GM23248 (cell line): ENCODE results near the gene TPT1. TPM values are rescaled to one million over a fixed set of nuclear protein-coding genes. Genes with fewer than 3 reads are reported as not detected.
A peak's percentile ranks its signal among the peaks of the same experiment; 100 is the strongest.

Source experiments
- DNase-seq: peaks from one replicate; pipeline ENCODE4 v3.0.0-alpha.2; 2015
- H2AFZ ChIP-seq: fragments of 200-600 bp; sonication (generic); 2 replicates; pipeline ENCODE4 v1.6.1; 2016; ENCODE audit warnings: antibody characterized with exemption
- H3F3A ChIP-seq: fragments of 200-600 bp; sonication (generic); 2 replicates; pipeline ENCODE4 v1.6.1; 2016; ENCODE audit warnings: mild to moderate bottlenecking, antibody characterized with exemption, mixed run types; ENCODE audit not compliant: insufficient read depth
- H3K27ac ChIP-seq: fragments of 200-600 bp; sonication (generic); 2 replicates; pipeline ENCODE4 v1.5.1; 2016; ENCODE audit warnings: mild to moderate bottlenecking
- H3K27me3 ChIP-seq: fragments of 200-600 bp; sonication (generic); replicated peaks from 2 replicates; pipeline ENCODE4 v1.6.1; 2016; ENCODE audit warnings: mild to moderate bottlenecking; ENCODE audit not compliant: insufficient read depth
- H3K36me3 ChIP-seq: fragments of 200-600 bp; sonication (generic); 2 replicates; pipeline ENCODE4 v1.6.1; 2016; ENCODE audit warnings: low read depth, mild to moderate bottlenecking
- H3K4me1 ChIP-seq: fragments of 200-600 bp; sonication (generic); 2 replicates; pipeline ENCODE4 v1.6.1; 2016; ENCODE audit warnings: mild to moderate bottlenecking; ENCODE audit not compliant: insufficient read depth
- H3K4me2 ChIP-seq: fragments of 200-600 bp; sonication (generic); one replicate; pipeline ENCODE4 v1.6.1; 2016; ENCODE audit warnings: mild to moderate bottlenecking; ENCODE audit not compliant: unreplicated experiment
- H3K4me3 ChIP-seq: fragments of 200-600 bp; sonication (generic); 2 replicates; pipeline ENCODE4 v1.5.1; 2016; ENCODE audit warnings: mild to moderate bottlenecking
- H3K79me2 ChIP-seq: fragments of 200-600 bp; sonication (generic); 2 replicates; pipeline ENCODE4 v1.6.1; 2016; ENCODE audit warnings: mild to moderate bottlenecking; ENCODE audit not compliant: insufficient read depth
- H3K9ac ChIP-seq: fragments of 200-600 bp; sonication (generic); 2 replicates; pipeline ENCODE4 v1.6.1; 2016; ENCODE audit warnings: mild to moderate bottlenecking
- H3K9me2 ChIP-seq: fragments of 200-600 bp; sonication (generic); 2 replicates; pipeline ENCODE4 v1.6.1; 2016; ENCODE audit warnings: mixed run types, mild to moderate bottlenecking, moderate library complexity; ENCODE audit not compliant: insufficient read depth
- H3K9me3 ChIP-seq: fragments of 200-600 bp; sonication (generic); one replicate; pipeline ENCODE4 v1.6.1; 2017; ENCODE audit warnings: low read depth
- H4K20me1 ChIP-seq: fragments of 200-600 bp; sonication (generic); 2 replicates; pipeline ENCODE4 v1.6.0; 2016; ENCODE audit not compliant: insufficient read depth
- EZH2 ChIP-seq: fragments of 200-600 bp; sonication (generic); IDR thresholded peaks from 2 replicates; pipeline ENCODE4 v1.6.1; 2018; ENCODE audit warnings: antibody characterized with exemption, mild to moderate bottlenecking; ENCODE audit not compliant: insufficient read depth, poor library complexity, severe bottlenecking
- EZH2phosphoT487 ChIP-seq: fragments of 200-600 bp; sonication (generic); IDR thresholded peaks from 2 replicates; pipeline ENCODE4 v1.6.1; 2018; ENCODE audit warnings: antibody characterized with exemption, moderate library complexity, mild to moderate bottlenecking, low read depth; ENCODE audit not compliant: insufficient read depth
- WGBS, 2 experiments: methylation state at CpG; one replicate each; pipeline ENCODE4 v1.1.6; 2015 to 2017; ENCODE audit warnings: low lambda C conversion rate in 2 of 2, low coverage in 1 of 2; ENCODE audit errors: missing lambda C conversion rate in 2 of 2; 5-methylcytosine and 5-hydroxymethylcytosine counted together
- in situ Hi-C: fragments of 300-500 bp; cut with MboI; formaldehyde crosslinking; loops from 2 replicates; pipeline ENCODE4 v1.15.0; 2020
- polyA plus RNA-seq: library from polyadenylated mRNA; unstranded; fragments of >200 nt; fragmentation: Nextera tagmentation; extraction: Ambion mirVana; gene quantifications from 2 replicates; pipeline ENCODE4 v1.2.1, GENCODE V29; 2016
- total RNA-seq: library from RNA; depleted of rRNA; stranded (reverse); fragments of >200 nt; shearing (Covaris generic); gene quantifications from 2 replicates; pipeline ENCODE4 v1.2.3, GENCODE V29; 2014

TPT1 gene
- total and polyA plus RNA-seq, 2 experiments from 2014 or later, result 1,151 to 2,021 TPM

DNA sequence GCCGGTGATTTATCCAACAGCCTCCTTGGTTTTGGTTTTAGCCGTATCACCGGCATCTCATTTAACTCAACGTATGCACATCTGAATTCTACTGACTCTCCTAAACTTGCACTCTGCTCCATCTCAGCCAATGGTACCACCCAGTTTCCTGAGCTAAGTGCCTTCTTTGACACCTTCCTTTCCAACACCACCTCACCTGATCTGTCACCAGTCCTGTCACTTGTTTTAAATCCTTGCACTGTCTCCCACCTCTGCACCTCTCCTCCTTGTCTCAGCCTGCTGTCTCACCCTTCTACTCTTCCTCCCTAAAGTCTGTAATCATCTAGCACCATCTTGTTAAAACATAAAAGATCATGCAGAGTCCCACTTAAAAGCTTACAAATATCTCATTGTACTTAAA is 28.1 kb upstream of the TPT1 start:
- no peaks in the 10 kb centered on the region for H3K9me3 ChIP-seq
- no peaks in the 10 kb centered on the region for H4K20me1 ChIP-seq
- H3K9me2 ChIP-seq, result no peaks in the 10 kb centered on the region
- no peaks in the 10 kb centered on the region for H3K36me3 ChIP-seq
- no peaks in the 10 kb centered on the region for H3K79me2 ChIP-seq
- DNase-seq, result no peak
- TF ChIP-seq EZH2, result no peak
- no peak for TF ChIP-seq EZH2phosphoT487
- H3K27me3 ChIP-seq, result no peaks in the 10 kb centered on the region
- H3K27ac ChIP-seq, result no peak overlapping the region
- 0 out of 2 replicates have a peak, but pooled peaks cover 8% of the 10 kb centered on the region for H3K4me1 ChIP-seq
- WGBS, 2 experiments, result 93 to 100% methylated on average over 4 of the region's 4 CpGs
- H3K9ac ChIP-seq, result no peak overlapping the region
- no peak overlapping the region for H3K4me3 ChIP-seq
- H3F3A ChIP-seq, result peaks cover 3% of the 10 kb centered on the region; the same call in 1 of the 2 replicates
- no peak overlapping the region for H3K4me2 ChIP-seq
- H2AFZ ChIP-seq, result no peak overlapping the region
- in situ Hi-C loops, result no loop called here

DNA sequence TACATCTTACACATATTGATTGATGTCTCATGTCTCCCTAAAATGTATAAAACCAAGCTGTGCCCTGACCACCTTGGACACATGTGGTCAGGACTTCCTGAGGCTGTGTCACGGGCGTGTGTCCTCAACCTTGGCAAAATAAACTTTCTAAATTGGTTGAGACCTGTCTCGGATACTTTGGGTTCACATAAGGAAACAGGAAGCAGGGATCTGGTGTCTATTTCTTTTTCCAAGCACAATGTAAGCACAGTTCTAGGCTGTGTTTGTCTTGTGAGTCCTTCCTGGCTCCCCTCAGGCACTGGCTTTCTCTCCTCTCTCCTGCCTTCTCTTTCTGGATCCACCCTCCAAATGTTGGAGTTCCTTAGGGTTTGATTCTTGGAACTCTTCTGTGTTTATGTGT is 27.6 kb upstream of the TPT1 start:
- no peaks in the 10 kb centered on the region for H3K9me2 ChIP-seq
- H3K9ac ChIP-seq, result no peak overlapping the region
- no peak overlapping the region for H3K4me3 ChIP-seq
- H3K27ac ChIP-seq, result no peak overlapping the region
- no peak for DNase-seq
- WGBS, 2 experiments, result 63 to 68% methylated on average over 3 of the region's 3 CpGs
- H3K9me3 ChIP-seq, result no peaks in the 10 kb centered on the region
- no peaks in the 10 kb centered on the region for H3K79me2 ChIP-seq
- H3K36me3 ChIP-seq, result no peaks in the 10 kb centered on the region
- H3K27me3 ChIP-seq, result no peaks in the 10 kb centered on the region
- H3K4me2 ChIP-seq, result no peak overlapping the region
- 0 out of 2 replicates have a peak, but pooled peaks cover 8% of the 10 kb centered on the region for H3K4me1 ChIP-seq
- in situ Hi-C loops, result no loop called here
- TF ChIP-seq EZH2 (no peak), EZH2phosphoT487 (no peak)
- H3F3A ChIP-seq, result peaks cover 3% of the 10 kb centered on the region; the same call in 1 of the 2 replicates
- no peaks in the 10 kb centered on the region for H4K20me1 ChIP-seq
- H2AFZ ChIP-seq, result no peak overlapping the region

DNA sequence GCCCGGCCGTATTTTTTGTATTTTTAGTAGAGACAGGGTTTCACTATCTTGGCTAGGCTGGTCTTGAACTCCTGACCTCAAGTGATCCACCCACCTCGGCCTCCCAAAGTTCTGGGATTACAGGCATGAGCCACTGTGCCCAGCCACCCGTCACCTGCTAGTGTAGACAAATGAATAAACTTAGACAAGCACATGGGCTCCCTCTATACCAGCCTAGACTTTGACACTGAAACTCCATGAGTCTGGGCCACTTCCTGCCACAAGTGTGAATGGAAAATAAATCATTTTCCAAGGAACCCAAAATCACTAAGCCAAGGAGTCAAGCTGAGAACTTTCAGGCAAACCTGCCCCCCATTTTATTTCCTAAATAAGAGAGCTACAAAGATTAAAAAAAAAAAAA is 27.0 kb upstream of the TPT1 start:
- TF ChIP-seq EZH2phosphoT487 (no peak), EZH2 (no peak)
- Histone ChIP-seq H3K27me3 (no peaks in the 10 kb centered on the region), H3K9ac (no peak overlapping the region), H3K36me3 (no peaks in the 10 kb centered on the region), H3K27ac (peak overlapping the region; percentile 47; the same call in 1 of the 2 replicates), H3K4me2 (no peak overlapping the region), H3F3A (peaks cover 3% of the 10 kb centered on the region; the same call in 1 of the 2 replicates), H2AFZ (no peak overlapping the region), H3K9me3 (no peaks in the 10 kb centered on the region), H3K79me2 (no peaks in the 10 kb centered on the region), H4K20me1 (no peaks in the 10 kb centered on the region), H3K9me2 (no peaks in the 10 kb centered on the region), H3K4me1 (0 out of 2 replicates have a peak, but pooled peaks cover 8% of the 10 kb centered on the region), H3K4me3 (no peak overlapping the region)
- in situ Hi-C loops, result no loop called here
- WGBS, 2 experiments, result 75 to 78% methylated on average over 4 of the region's 4 CpGs
- DNase-seq, result no peak

DNA sequence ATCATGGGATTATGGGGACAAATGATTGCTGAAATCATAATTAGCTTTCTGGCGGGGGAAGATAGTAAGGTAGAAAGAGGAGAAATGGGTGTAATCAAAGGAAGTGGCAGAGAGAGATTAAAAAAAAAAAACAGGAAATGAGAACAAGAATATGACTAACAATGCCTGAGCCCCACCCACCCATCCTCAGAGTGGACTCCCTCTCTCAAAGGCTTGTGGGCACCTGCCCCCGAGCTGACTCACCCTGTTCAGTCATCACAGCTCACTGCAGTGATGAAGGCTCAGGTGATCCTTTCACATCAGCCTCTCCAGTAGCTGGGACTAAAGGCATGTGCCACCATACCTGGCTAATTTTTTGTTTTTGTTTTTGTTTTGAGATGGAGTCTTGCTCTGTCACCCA is 26.4 kb upstream of the TPT1 start:
- Histone ChIP-seq H3K79me2 (no peaks in the 10 kb centered on the region), H3K36me3 (no peaks in the 10 kb centered on the region), H3K4me1 (0 out of 2 replicates have a peak, but pooled peaks cover 8% of the 10 kb centered on the region), H3K27me3 (no peaks in the 10 kb centered on the region), H3K9me2 (no peaks in the 10 kb centered on the region), H3K4me3 (no peak overlapping the region), H3F3A (peaks cover 3% of the 10 kb centered on the region; the same call in 1 of the 2 replicates), H2AFZ (no peak overlapping the region), H3K9me3 (no peaks in the 10 kb centered on the region), H3K27ac (peak overlapping the region; percentile 47), H4K20me1 (no peaks in the 10 kb centered on the region), H3K9ac (no peak overlapping the region), H3K4me2 (no peak overlapping the region)
- WGBS, 2 experiments, result 30 to 31% methylated on average over 2 of the region's 2 CpGs
- peak; percentile 94 for DNase-seq
- TF ChIP-seq EZH2 (no peak), EZH2phosphoT487 (no peak)
- in situ Hi-C loops, result no loop called here

- Histone ChIP-seq H3K79me2 (no peaks in the 10 kb centered on the region), H3K9me3 (no peaks in the 10 kb centered on the region), H3K9me2 (no peaks in the 10 kb centered on the region), H3K36me3 (no peaks in the 10 kb centered on the region), H3K27me3 (no peaks in the 10 kb centered on the region), H4K20me1 (no peaks in the 10 kb centered on the region), H3K4me1 (peaks cover 12% of the 10 kb centered on the region), H3K27ac (no peak overlapping the region), H3K4me3 (no peak overlapping the region), H3F3A (peaks cover 3% of the 10 kb centered on the region; the same call in 1 of the 2 replicates), H3K4me2 (no peak overlapping the region), H3K9ac (no peak overlapping the region), H2AFZ (no peak overlapping the region)
- DNase-seq, result no peak
- TF ChIP-seq EZH2phosphoT487, result no peak
- no peak for TF ChIP-seq EZH2
- WGBS, 2 experiments, result 86 to 98% methylated on average over 4 of the region's 4 CpGs
- in situ Hi-C loops, result no loop called here
These were observed 24.5 kb upstream of the TPT1 start for GRCh38 chr13:45365558-45365885.
